ENCODE results near the gene SLC15A2.

GRCh38 chr3:121863801-121864200, 30.4 kb upstream of the SLC15A2 start:
- no peak for TF ChIP-seq EGR1 (IDR thresholded peaks at IDR 0.05; ENCODE audit: borderline replicate concordance in 1 of 2, low read depth in 2 of 2, low read length in 2 of 2)
- TF ChIP-seq, protein P1, sequence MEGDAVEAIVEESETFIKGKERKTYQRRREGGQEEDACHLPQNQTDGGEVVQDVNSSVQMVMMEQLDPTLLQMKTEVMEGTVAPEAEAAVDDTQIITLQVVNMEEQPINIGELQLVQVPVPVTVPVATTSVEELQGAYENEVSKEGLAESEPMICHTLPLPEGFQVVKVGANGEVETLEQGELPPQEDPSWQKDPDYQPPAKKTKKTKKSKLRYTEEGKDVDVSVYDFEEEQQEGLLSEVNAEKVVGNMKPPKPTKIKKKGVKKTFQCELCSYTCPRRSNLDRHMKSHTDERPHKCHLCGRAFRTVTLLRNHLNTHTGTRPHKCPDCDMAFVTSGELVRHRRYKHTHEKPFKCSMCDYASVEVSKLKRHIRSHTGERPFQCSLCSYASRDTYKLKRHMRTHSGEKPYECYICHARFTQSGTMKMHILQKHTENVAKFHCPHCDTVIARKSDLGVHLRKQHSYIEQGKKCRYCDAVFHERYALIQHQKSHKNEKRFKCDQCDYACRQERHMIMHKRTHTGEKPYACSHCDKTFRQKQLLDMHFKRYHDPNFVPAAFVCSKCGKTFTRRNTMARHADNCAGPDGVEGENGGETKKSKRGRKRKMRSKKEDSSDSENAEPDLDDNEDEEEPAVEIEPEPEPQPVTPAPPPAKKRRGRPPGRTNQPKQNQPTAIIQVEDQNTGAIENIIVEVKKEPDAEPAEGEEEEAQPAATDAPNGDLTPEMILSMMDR (IDR thresholded peaks at IDR 0.05 in 2 of 3, conservative IDR thresholded peaks at IDR 0.05 in 1 of 3; ENCODE audit: control insufficient read depth in 2 of 3, extremely low read depth in 1 of 3, insufficient read depth in 1 of 3, low read depth in 3 of 3, low read length in 3 of 3), result no peak
- TF ChIP-seq POLR2A (IDR thresholded peaks at IDR 0.05; ENCODE audit: low read depth, low read length), result no peak
- TF ChIP-seq MAX (IDR thresholded peaks at IDR 0.05; ENCODE audit: low read depth, low read length), result no peak
- no peak for TF ChIP-seq ZBTB33 (IDR thresholded peaks at IDR 0.05)
